IMR-90 (cell line): ENCODE data around the gene RGS5. TPM values are rescaled to one million over a fixed set of nuclear protein-coding genes. Genes with fewer than 3 reads are reported as not detected.

Experiments
- ATAC-seq: fragments of 200-7000 bp; cut with Tn5 transposase; 2 replicates; pipeline ENCODE4 v1.9.1; 2020; ENCODE audit warnings: low read depth, mild to moderate bottlenecking, moderate library complexity
- BruUV-seq: library from RNA; stranded (reverse); fragments of 400-500 nt; replicated peaks from 2 replicates; lab custom pipeline; 2021; lab: Mats Ljungman, UMichigan
- CTCF ChIA-PET: fragments of 300-600 bp; formaldehyde crosslinking; extraction: SDS; loops from one replicate; lab custom pipeline; 2021; ENCODE audit warnings: antibody characterized with exemption; lab: Yijun Ruan, JAX
- POLR2A ChIA-PET: fragments of 300-600 bp; sonication (Branson Sonifier 250); formaldehyde crosslinking; loops from one replicate; lab custom pipeline; 2022; ENCODE audit warnings: antibody characterized with exemption; ENCODE audit not compliant: unreplicated experiment; lab: Charles Lee
- DNase-seq: peaks from one replicate; pipeline ENCODE4 v3.0.0; 2013
- H2AFZ ChIP-seq: replicated peaks from 2 replicates; pipeline ENCODE3; 2013; ENCODE audit warnings: low read length, mild to moderate bottlenecking; ENCODE audit not compliant: poor library complexity
- H2AK5ac ChIP-seq: 2 replicates; pipeline ENCODE4 v1.6.1; 2013; ENCODE audit warnings: low read depth, low read length, inconsistent platforms
- H2AK9ac ChIP-seq: replicated peaks from 2 replicates; pipeline ENCODE3; 2013; ENCODE audit warnings: mild to moderate bottlenecking, low read depth, low read length, moderate library complexity; ENCODE audit not compliant: poor library complexity
- H2BK120ac ChIP-seq: 2 replicates; pipeline ENCODE4 v1.6.1; 2013; ENCODE audit warnings: low read depth, low read length, inconsistent platforms
- H2BK15ac ChIP-seq: 3 replicates; pipeline ENCODE4 v1.6.1; 2013; ENCODE audit warnings: low read depth, low read length, inconsistent platforms
- H2BK20ac ChIP-seq: 2 replicates; pipeline ENCODE4 v1.6.1; 2013; ENCODE audit warnings: low read depth, mild to moderate bottlenecking, inconsistent platforms, low read length, moderate library complexity
- H2BK5ac ChIP-seq: 2 replicates; pipeline ENCODE4 v1.6.1; 2013; ENCODE audit warnings: mild to moderate bottlenecking, low read depth, low read length, inconsistent platforms; ENCODE audit not compliant: poor library complexity, severe bottlenecking
- H3K14ac ChIP-seq: replicated peaks from 2 replicates; pipeline ENCODE4 v1.6.1; 2013; ENCODE audit warnings: low read depth, low read length, inconsistent platforms
- H3K18ac ChIP-seq: 2 replicates; pipeline ENCODE4 v1.6.1; 2013; ENCODE audit warnings: low read depth, low read length, control low read depth
- H3K23ac ChIP-seq: 2 replicates; pipeline ENCODE4 v1.6.1; 2013; ENCODE audit warnings: low read depth, low read length, inconsistent platforms
- H3K27ac ChIP-seq: 2 replicates; pipeline ENCODE4 v1.5.1; 2013; ENCODE audit warnings: mild to moderate bottlenecking, control low read depth, low read length; ENCODE audit not compliant: insufficient read depth
- H3K27me3 ChIP-seq: 2 replicates; pipeline ENCODE4 v1.6.1; 2013; ENCODE audit warnings: low read length; ENCODE audit not compliant: control insufficient read depth, insufficient read depth
- H3K36me3 ChIP-seq: 2 replicates; pipeline ENCODE4 v1.6.1; 2013; ENCODE audit warnings: low read length, mixed read lengths; ENCODE audit not compliant: control insufficient read depth, insufficient read depth
- H3K4ac ChIP-seq: 2 replicates; pipeline ENCODE4 v1.6.1; 2013; ENCODE audit warnings: low read depth, low read length, inconsistent platforms
- H3K4me1 ChIP-seq: 2 replicates; pipeline ENCODE4 v1.6.1; 2013; ENCODE audit warnings: low read length, mixed read lengths; ENCODE audit not compliant: control insufficient read depth, insufficient read depth
- H3K4me2 ChIP-seq: 2 replicates; pipeline ENCODE4 v1.6.1; 2013; ENCODE audit warnings: low read depth, mild to moderate bottlenecking, control low read depth, low read length, moderate library complexity
- H3K4me3 ChIP-seq: 2 replicates; pipeline ENCODE4 v1.5.1; 2013; ENCODE audit warnings: low read depth, mild to moderate bottlenecking, control low read depth, low read length, moderate library complexity; ENCODE audit not compliant: insufficient read depth
- H3K56ac ChIP-seq: 2 replicates; pipeline ENCODE4 v1.6.1; 2013; ENCODE audit warnings: low read length, inconsistent platforms; ENCODE audit not compliant: insufficient read depth; ENCODE audit errors: extremely low read depth
- H3K79me1 ChIP-seq, 2 experiments: 2 replicates each; pipeline ENCODE4 v1.6.1; 2013; ENCODE audit warnings: low read length in 2 of 2, inconsistent platforms in 1 of 2, low read depth in 1 of 2
- H3K9ac ChIP-seq: 2 replicates; pipeline ENCODE4 v1.6.1; 2013; ENCODE audit warnings: low read depth, low read length, control low read depth
- H3K9me1 ChIP-seq: 2 replicates; pipeline ENCODE4 v1.6.1; 2013; ENCODE audit warnings: low read length, inconsistent platforms; ENCODE audit not compliant: insufficient read depth
- H3K9me3 ChIP-seq: 2 replicates; pipeline ENCODE4 v1.6.1; 2013; ENCODE audit warnings: low read length; ENCODE audit not compliant: control insufficient read depth, insufficient read depth
- H4K20me1 ChIP-seq: 2 replicates; pipeline ENCODE4 v1.6.1; 2013; ENCODE audit warnings: low read length, inconsistent platforms; ENCODE audit not compliant: insufficient read depth
- H4K5ac ChIP-seq: 2 replicates; pipeline ENCODE4 v1.6.1; 2013; ENCODE audit warnings: mild to moderate bottlenecking, low read depth, low read length, control low read depth
- H4K8ac ChIP-seq, 2 experiments: 2 replicates each; pipeline ENCODE4 v1.6.1; 2013; ENCODE audit warnings: low read depth in 2 of 2, low read length in 2 of 2, control low read depth in 1 of 2, inconsistent platforms in 1 of 2
- H4K91ac ChIP-seq: 2 replicates; pipeline ENCODE4 v1.6.1; 2013; ENCODE audit warnings: low read depth, low read length, inconsistent platforms; ENCODE audit not compliant: insufficient read depth
- MAZ ChIP-seq: IDR thresholded peaks from 2 replicates; pipeline ENCODE4 v1.6.1; 2012; ENCODE audit warnings: low read depth, mild to moderate bottlenecking, low read length, improper control_type of control experiment, moderate library complexity, borderline replicate concordance
- WGBS, 2 experiments: methylation state at CpG; one replicate each; pipeline versions ENCODE4 v1.1.5 to v1.1.7; 2013; ENCODE audit warnings: missing lambda C conversion rate in 2 of 2; ENCODE audit not compliant: insufficient read length in 1 of 2; ENCODE audit errors: extremely low coverage in 2 of 2; 5-methylcytosine and 5-hydroxymethylcytosine counted together
- dilution Hi-C: fragments of 300-500 bp; cut with HindIII; formaldehyde crosslinking; loops from one replicate; pipeline ENCODE4 v1.14.3; 2018; ENCODE audit warnings: low sequenced_read_pairs; ENCODE audit not compliant: unreplicated experiment
- in situ Hi-C: fragments of 300-500 bp; cut with MboI; formaldehyde crosslinking; loops from 3 replicates; pipeline ENCODE4 v1.14.3; 2019; ENCODE audit warnings: low sequenced_read_pairs, inconsistent platforms, mixed read lengths
- intact Hi-C: fragments of 100-400 bp; cut with micrococcal nuclease; formaldehyde crosslinking; loops from 2 replicates; pipeline ENCODE4 v1.10.0; 2022
- polyA plus RNA-seq, 3 experiments: library from polyadenylated mRNA; depleted of rRNA; stranded (reverse); fragments of >200 nt; gene quantifications; 2 replicates each; pipeline ENCODE4 v1.2.3, GENCODE V29; 2012; ENCODE audit warnings: low replicate concordance in 1 of 3
- total RNA-seq: library from RNA; depleted of rRNA; stranded (reverse); fragments of >200 nt; gene quantifications from 2 replicates; pipeline ENCODE4 v1.2.3, GENCODE V29; 2012
- TF ChIP-seq, protein P1 (sequence below): fragments of 150-350 bp; IDR thresholded peaks from 2 replicates; pipeline ENCODE4 v1.6.1; 2017; ENCODE audit warnings: mild to moderate bottlenecking, antibody characterized with exemption, low read length, low read depth

RGS5 gene
- total and polyA plus RNA-seq, 2 of the 4 experiments (the other 2 are of a cell fraction), result 21.4 to 40.0 TPM

DNA sequence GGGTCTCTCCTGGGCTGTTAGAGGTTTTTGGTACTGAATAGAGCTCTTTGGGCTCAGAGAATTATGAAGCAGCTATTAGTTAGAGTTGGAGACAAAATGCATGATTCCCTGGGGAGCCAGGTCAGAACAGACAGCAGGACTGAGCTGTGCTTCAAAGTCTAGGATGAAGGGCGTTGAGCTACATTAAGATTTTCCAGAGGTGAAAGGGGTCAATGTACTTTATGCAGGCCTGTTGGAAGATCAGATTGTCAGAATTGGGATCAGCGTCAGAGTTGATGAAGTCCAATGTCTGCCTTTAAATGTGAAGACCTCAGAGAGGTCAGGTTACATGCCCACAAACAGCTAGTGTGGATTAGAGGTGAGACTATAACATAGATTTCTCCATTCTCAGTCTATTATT, 53.8 kb downstream of the RGS5 start:
- 0 out of 2 replicates have a peak, but pooled peaks cover 2% of the 10 kb centered on the region for H3K9me1 ChIP-seq
- H3K79me1 ChIP-seq, result no peaks in the 10 kb centered on the region
- no peak overlapping the region for H4K8ac ChIP-seq
- H3K27me3 ChIP-seq, result no peaks in the 10 kb centered on the region
- CTCF ChIA-PET, result interaction anchor here (0.7 to 1.0 kb wide), 2 partner anchors 14 to 78 kb away, joined by 3 read pairs; no protein-coding TSS in a partner anchor
- H3K9me3 ChIP-seq, result no peaks in the 10 kb centered on the region
- H2AFZ ChIP-seq, result no peak overlapping the region
- dilution Hi-C loops, result no loop called here
- H4K5ac ChIP-seq, result no peak overlapping the region
- H3K27ac ChIP-seq, result no peak overlapping the region
- no peak overlapping the region for H2BK15ac ChIP-seq
- H3K56ac ChIP-seq, result no peak overlapping the region
- no peak overlapping the region for H2BK5ac ChIP-seq
- no peak overlapping the region for H3K4me3 ChIP-seq
- H3K9ac ChIP-seq, result no peak overlapping the region
- POLR2A ChIA-PET, result no interaction called here
- no peak overlapping the region for H3K4ac ChIP-seq
- in situ Hi-C loops, result no loop called here
- WGBS, 2 experiments, result 63% methylated on average over 1 of the region's 2 CpGs; no CpG with 5 or more reads in 1 of the 2 experiments
- no peak overlapping the region for H3K18ac ChIP-seq
- no peak overlapping the region for H3K4me2 ChIP-seq
- ATAC-seq (no peak), DNase-seq (no peak)
- no peak for TF ChIP-seq MAZ
- TF ChIP-seq, protein P1, sequence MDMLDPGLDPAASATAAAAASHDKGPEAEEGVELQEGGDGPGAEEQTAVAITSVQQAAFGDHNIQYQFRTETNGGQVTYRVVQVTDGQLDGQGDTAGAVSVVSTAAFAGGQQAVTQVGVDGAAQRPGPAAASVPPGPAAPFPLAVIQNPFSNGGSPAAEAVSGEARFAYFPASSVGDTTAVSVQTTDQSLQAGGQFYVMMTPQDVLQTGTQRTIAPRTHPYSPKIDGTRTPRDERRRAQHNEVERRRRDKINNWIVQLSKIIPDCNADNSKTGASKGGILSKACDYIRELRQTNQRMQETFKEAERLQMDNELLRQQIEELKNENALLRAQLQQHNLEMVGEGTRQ, result no peak
- BruUV-seq, result no TSS peak
- H4K20me1 ChIP-seq, result no peaks in the 10 kb centered on the region
- H2BK120ac ChIP-seq, result no peak overlapping the region
- H3K4me1 ChIP-seq, result no peaks in the 10 kb centered on the region
- no peak overlapping the region for H4K91ac ChIP-seq
- H3K36me3 ChIP-seq, result no peaks in the 10 kb centered on the region
- H2BK20ac ChIP-seq, result no peak overlapping the region
- intact Hi-C loops, result no loop called here
- H3K14ac ChIP-seq, result no peak overlapping the region
- H2AK9ac ChIP-seq, result no peak overlapping the region
- no peak overlapping the region for H3K23ac ChIP-seq
- no peak overlapping the region for H2AK5ac ChIP-seq
